GM21825 (cell line): ENCODE measurements around the gene ZCCHC2.

Source experiments
- ATAC-seq: cut with Tn5 transposase; IDR thresholded peaks from one replicate; pipeline ENCODE4 v1.9.1; 2021; ENCODE audit warnings: mild to moderate bottlenecking, moderate library complexity; ENCODE audit not compliant: unreplicated experiment

Gene ZCCHC2

GRCh38 chr18:62605685-62606084 lies 82.9 kb downstream of the ZCCHC2 start:
- ATAC-seq, result no peak

GRCh38 chr18:62606106-62606505 lies 83.3 kb downstream of the ZCCHC2 start:
- ATAC-seq, result no peak

GRCh38 chr18:62607302-62607701 lies 84.5 kb downstream of the ZCCHC2 start:
- no peak for ATAC-seq

- ATAC-seq, result no peak
Observed at GRCh38 chr18:62607708-62608428, 85.0 kb downstream of the ZCCHC2 start.

- ATAC-seq, result no peak
Observed at GRCh38 chr18:62609764-62610163, 86.9 kb downstream of the ZCCHC2 start.

- ATAC-seq, result no peak
Observed at GRCh38 chr18:62610351-62610700, 87.5 kb downstream of the ZCCHC2 start.

- no peak for ATAC-seq
Observed at GRCh38 chr18:62610701-62611411, 88.0 kb downstream of the ZCCHC2 start.

- no peak for ATAC-seq
Observed at GRCh38 chr18:62611453-62612288, 88.8 kb downstream of the ZCCHC2 start.

- ATAC-seq, result no peak
Observed at GRCh38 chr18:62612289-62612645, 89.4 kb downstream of the ZCCHC2 start.

GRCh38 chr18:62612776-62613175 lies 90.0 kb downstream of the ZCCHC2 start:
- no peak for ATAC-seq

- ATAC-seq, result no peak
Observed at GRCh38 chr18:62614494-62614893, 91.7 kb downstream of the ZCCHC2 start.

- ATAC-seq, result no peak
Observed at GRCh38 chr18:62616331-62616805, 93.5 kb downstream of the ZCCHC2 start.

GRCh38 chr18:62617793-62618591 lies 95.2 kb downstream of the ZCCHC2 start:
- no peak for ATAC-seq

GRCh38 chr18:62618735-62619134 lies 95.9 kb downstream of the ZCCHC2 start:
- ATAC-seq, result no peak

GRCh38 chr18:62621546-62621945 lies 98.7 kb downstream of the ZCCHC2 start:
- no peak for ATAC-seq

GRCh38 chr18:62625019-62625418 lies 102.2 kb downstream of the ZCCHC2 start:
- ATAC-seq, result no peak
